ENCODE measurements around the gene OR4E2. TPM values are rescaled to one million over a fixed set of nuclear protein-coding genes. Genes with fewer than 3 reads are reported as not detected.
"Not testable (repeated sequence)": the region's sequence is repeated elsewhere in the genome, so short reads cannot be mapped to it uniquely, and the experiment has no call there.

The OR4E2 gene, protein sequence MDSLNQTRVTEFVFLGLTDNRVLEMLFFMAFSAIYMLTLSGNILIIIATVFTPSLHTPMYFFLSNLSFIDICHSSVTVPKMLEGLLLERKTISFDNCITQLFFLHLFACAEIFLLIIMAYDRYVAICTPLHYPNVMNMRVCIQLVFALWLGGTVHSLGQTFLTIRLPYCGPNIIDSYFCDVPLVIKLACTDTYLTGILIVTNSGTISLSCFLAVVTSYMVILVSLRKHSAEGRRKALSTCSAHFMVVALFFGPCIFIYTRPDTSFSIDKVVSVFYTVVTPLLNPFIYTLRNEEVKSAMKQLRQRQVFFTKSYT
- total RNA-seq = not detected

DNA sequence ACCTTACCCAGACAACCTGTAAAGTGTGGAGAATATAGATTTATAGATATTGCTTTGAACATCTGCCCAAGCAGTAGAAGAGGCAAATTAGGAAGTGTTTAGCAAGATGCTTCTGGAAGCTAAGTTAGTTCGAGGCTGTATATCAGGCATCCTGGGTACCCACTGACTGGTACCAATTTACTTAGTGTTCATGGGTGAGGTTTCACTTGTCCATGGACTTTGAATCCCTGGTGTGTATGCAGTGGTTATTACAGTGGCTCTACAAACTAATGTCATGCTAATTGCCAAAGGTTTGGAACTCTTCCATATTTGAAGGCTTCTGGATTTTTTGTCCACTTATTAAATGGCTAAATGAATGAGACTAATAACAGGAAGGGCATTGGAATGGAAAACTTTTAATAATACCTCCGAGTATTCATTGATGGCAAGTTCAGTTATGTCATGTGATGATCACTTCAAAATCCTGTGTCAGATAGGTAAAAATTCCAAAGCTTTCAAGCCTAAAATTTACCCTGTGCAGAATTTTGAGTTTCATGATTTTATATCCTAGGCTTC is at the start of gene OR4E2:
TSS of gene OR4E2 (plus strand) at position 505 of the 555 bp plus-strand sequence. CDS start 11,248 bp downstream, outside the sequence.
- DNase-seq (no peak), ATAC-seq (replicated peaks in 1 of 2) (no peak)
- no peak within 1 kb of the TSS for H3K27ac Mint-ChIP-seq
- peaks cover 40% of the 10 kb centered on the region for H3K27me3 Mint-ChIP-seq (ENCODE audit: low read depth)
- H3K4me1 Mint-ChIP-seq (ENCODE audit: low read depth) = no peaks in the 10 kb centered on the region
- no peaks in the 10 kb centered on the region for H3K9me3 Mint-ChIP-seq
- H3K36me3 Mint-ChIP-seq (ENCODE audit: insufficient read depth in 2 of 2) = no peaks in the 10 kb centered on the region
- H3K4me3 Mint-ChIP-seq = no peak within 1 kb of the TSS

DNA sequence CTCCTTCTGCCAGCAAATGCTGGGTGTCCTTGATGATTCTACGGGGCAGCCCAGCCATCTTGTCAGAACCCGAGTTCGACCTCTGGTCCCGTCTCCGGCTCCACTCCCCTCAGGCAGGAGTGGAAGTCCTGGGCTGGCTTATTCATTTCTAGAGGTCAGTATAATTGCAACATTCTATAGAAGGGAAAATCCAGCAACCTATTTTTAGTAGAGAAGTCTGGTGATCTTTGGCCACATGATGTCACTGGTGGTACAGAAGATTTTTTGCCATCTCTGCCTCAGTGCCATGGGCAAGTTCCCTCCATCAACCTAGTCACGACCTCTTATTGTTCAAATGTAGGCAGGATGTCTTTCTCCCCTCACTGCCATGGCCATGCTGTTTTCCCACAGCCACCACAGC is 41.3 kb upstream of the OR4E2 start:
- H3K27me3 Mint-ChIP-seq (ENCODE audit: low read depth) = peaks cover 9% of the 10 kb centered on the region
- no peaks in the 10 kb centered on the region for H3K9me3 Mint-ChIP-seq
- no peak for ATAC-seq (replicated peaks in 1 of 2)
- DNase-seq = no peak
- H3K4me1 Mint-ChIP-seq (ENCODE audit: low read depth) = no peaks in the 10 kb centered on the region
- H3K36me3 Mint-ChIP-seq (ENCODE audit: insufficient read depth in 2 of 2) = no peaks in the 10 kb centered on the region
- H3K27ac Mint-ChIP-seq = no peak overlapping the region
- H3K4me3 Mint-ChIP-seq = no peak overlapping the region

DNA sequence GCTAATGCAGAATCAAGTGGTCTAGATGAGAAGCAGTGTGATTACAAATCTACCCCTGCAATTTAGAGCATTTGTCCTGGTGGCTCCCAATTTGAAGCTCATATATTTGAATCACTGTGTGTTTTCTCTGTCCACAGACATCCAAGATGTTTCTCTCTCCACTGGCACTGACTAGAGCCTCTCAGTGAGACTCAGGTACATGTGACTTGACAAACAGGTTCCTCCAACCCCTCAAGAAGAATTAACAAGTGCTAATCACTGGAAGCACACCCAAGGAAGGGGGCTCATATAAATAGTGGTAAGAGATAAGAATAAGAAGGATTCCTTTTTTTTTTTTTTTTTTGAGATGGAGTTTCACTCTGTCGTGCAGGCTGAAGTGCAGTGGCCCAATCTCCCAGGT is 39.4 kb upstream of the OR4E2 start:
- H3K4me3 Mint-ChIP-seq = no peak overlapping the region
- H3K27ac Mint-ChIP-seq = no peak overlapping the region
- no peaks in the 10 kb centered on the region for H3K36me3 Mint-ChIP-seq (ENCODE audit: insufficient read depth in 2 of 2)
- no peaks in the 10 kb centered on the region for H3K4me1 Mint-ChIP-seq (ENCODE audit: low read depth)
- H3K27me3 Mint-ChIP-seq (ENCODE audit: low read depth) = peaks cover 8% of the 10 kb centered on the region
- ATAC-seq (replicated peaks in 1 of 2) (no peak), DNase-seq (no peak)
- no peaks in the 10 kb centered on the region for H3K9me3 Mint-ChIP-seq

DNA sequence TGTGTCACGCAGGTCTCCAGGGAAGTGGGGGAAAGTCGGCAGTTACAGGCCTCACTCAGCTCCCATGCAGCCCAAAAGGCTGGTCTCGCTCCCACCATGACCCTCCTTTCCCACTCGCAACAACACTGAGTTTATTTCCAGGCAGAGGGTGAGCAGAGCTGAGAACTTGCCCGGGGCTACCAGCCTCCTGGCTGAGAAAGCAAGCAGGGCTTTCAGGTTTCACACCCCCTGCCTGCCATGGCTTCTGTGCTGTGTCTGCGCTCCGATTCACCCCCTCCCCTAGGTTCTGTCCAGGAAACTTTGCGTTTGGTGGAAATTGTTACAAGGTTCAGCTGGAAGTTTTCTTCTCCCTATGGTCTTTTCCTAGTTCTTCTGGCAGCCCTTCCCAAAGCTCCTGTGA is 36.0 kb upstream of the OR4E2 start:
- no peak overlapping the region for H3K27ac Mint-ChIP-seq
- no peaks in the 10 kb centered on the region for H3K9me3 Mint-ChIP-seq
- no peaks in the 10 kb centered on the region for H3K36me3 Mint-ChIP-seq (ENCODE audit: insufficient read depth in 2 of 2)
- DNase-seq = no peak
- H3K27me3 Mint-ChIP-seq (ENCODE audit: low read depth) = peaks cover 8% of the 10 kb centered on the region
- no peak overlapping the region for H3K4me3 Mint-ChIP-seq
- no peak for ATAC-seq (replicated peaks in 1 of 2)
- H3K4me1 Mint-ChIP-seq (ENCODE audit: low read depth) = no peaks in the 10 kb centered on the region

DNA sequence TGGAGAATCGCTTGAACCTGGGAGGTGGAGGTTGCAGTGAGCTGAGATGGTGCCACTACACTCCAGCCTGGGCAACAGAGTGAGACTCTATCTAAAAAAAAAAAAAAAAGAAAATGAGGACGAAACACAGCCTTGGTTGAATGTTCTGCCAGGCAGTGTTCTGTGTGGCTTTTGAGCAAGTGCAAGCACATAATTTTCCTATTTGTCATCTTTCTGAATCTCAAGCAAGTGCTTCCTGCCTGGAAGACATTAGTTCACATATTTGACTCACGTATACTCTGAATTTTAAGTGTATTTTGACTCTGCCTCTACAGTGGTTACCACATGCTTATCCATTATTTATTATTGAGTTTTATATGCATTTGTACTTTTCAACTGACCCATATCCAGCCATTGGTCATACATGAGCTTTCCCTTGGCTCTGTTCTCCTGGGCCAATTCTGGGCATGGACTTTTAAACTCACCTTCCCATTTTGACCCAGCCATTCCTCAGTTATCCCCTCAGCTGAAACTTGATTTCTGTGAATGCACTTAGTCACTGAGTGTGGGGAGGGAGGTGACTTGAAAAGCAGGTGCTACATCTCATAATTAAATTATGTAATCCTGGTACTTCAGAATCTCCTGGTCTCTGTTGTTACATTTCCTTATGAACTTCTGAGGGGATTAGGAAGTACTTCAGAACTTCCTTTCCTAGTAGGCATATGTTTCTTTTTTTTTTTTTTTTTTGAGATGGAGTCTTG is 27.0 kb upstream of the OR4E2 start:
- Mint-ChIP-seq H3K4me1 (ENCODE audit: low read depth) (no peaks in the 10 kb centered on the region), H3K9me3 (peaks cover 0 to 2% of the 10 kb centered on the region in 2 donors), H3K27me3 (ENCODE audit: low read depth) (peaks cover 13% of the 10 kb centered on the region), H3K4me3 (no peak overlapping the region), H3K27ac (no peak overlapping the region), H3K36me3 (ENCODE audit: insufficient read depth in 2 of 2) (no peaks in the 10 kb centered on the region)
- ATAC-seq (replicated peaks in 1 of 2) = no peak
- DNase-seq = no peak

DNA sequence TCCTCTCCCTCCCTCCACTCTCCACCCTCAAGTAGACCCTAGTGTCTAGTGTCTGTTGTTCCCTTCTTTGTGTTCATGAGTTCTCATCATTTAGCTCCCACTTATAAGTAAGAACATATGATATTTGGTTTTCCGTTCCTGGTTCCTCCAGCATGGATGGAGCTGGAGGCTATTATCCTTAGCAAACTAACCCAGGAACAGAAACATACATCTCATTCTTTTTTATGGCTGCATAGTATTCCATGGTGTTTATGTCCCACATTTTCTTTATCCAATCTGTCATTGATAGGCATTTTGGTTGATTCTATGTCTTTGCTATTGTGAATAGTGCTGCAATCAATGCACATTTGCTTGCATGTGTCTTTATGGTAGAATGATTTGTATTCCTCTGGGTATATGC is 23.1 kb upstream of the OR4E2 start:
- H3K36me3 Mint-ChIP-seq (ENCODE audit: insufficient read depth in 2 of 2); ATAC-seq (replicated peaks in 1 of 2); H3K27ac Mint-ChIP-seq; DNase-seq; H3K4me3 Mint-ChIP-seq; H3K4me1 Mint-ChIP-seq (ENCODE audit: low read depth); H3K9me3 Mint-ChIP-seq: not testable (repeated sequence)
- peaks cover 20% of the 10 kb centered on the region for H3K27me3 Mint-ChIP-seq (ENCODE audit: low read depth)

DNA sequence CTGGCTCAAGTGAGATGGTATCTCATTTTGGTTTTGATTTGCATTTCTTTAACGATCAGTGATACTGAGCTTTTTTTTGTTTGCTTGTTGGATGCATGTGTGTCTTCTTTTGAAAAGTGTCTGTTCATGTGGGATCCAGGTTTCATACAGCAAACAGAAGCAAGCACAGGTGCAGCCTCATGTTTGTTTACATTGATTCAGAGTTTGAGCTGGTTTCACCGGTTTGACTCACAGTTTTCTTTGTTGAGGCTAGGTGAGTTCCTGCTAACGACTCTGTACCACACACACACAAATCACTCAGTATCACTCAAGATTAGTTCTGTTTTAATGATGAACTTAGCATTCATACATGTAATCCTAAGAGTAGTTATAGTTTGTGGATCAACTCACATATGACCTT is 22.6 kb upstream of the OR4E2 start:
- DNase-seq (no peak), ATAC-seq (replicated peaks in 1 of 2) (peak; percentile 15 to 39)
- H3K27ac Mint-ChIP-seq = no peak overlapping the region
- peaks cover 15% of the 10 kb centered on the region for H3K27me3 Mint-ChIP-seq (ENCODE audit: low read depth)
- H3K4me1 Mint-ChIP-seq (ENCODE audit: low read depth) = no peaks in the 10 kb centered on the region
- H3K9me3 Mint-ChIP-seq = peaks cover 0 to 2% of the 10 kb centered on the region in 2 donors
- H3K4me3 Mint-ChIP-seq = no peak overlapping the region
- H3K36me3 Mint-ChIP-seq (ENCODE audit: insufficient read depth in 2 of 2) = no peaks in the 10 kb centered on the region

DNA sequence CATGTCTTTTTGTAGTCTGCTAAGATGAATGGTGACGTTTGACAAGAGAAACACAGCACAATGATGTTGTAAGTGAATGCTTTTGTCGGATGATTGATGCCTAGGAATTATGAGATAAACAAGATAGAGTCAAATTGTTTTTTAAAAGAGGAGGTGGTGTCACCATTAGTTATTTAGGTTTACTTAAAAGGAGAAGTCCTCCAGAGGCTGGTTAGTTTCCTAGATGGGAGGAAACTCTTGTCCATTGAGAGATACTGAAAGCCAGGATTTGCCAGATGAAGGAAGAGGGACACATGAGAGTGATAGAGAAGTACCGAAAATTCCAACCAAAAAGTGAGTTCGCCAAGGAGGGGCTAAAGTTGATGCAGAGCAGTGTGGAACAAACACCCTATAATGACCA is 18.8 kb upstream of the OR4E2 start, which contains the start of gene OR10G2:
TSS of gene OR10G2 (minus strand) at position 101 of the 400 bp plus-strand sequence. CDS start at position 3, 98 bp downstream.
- Mint-ChIP-seq H3K9me3 (peaks cover 0 to 2% of the 10 kb centered on the region in 2 donors), H3K27ac (no peak within 1 kb of the TSS), H3K27me3 (ENCODE audit: low read depth) (peaks cover 15% of the 10 kb centered on the region), H3K36me3 (ENCODE audit: insufficient read depth in 2 of 2) (no peaks in the 10 kb centered on the region), H3K4me1 (ENCODE audit: low read depth) (no peaks in the 10 kb centered on the region), H3K4me3 (no peak within 1 kb of the TSS)
- ATAC-seq (replicated peaks in 1 of 2) (no peak), DNase-seq (no peak)

DNA sequence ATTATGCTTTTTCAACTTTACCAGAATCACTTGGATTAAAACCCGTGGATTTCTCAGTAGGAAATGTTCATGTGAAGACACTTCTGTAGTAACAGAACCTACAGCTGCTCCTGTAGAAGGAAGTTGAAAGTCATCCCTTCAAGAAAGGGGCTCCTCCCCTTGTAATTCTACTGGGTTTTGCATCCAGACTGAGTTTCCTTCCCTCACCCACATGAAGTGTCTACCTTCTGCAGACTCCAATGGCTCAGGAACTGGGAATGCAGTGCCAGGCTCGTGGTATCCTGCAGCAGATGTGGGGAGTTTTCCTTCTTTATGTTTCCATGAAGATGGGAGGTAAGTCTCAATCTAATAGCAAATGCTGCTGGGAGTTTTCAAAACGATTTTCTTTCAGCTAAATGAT is 11.0 kb upstream of the OR4E2 start:
- ATAC-seq (replicated peaks in 1 of 2) (no peak), DNase-seq (no peak)
- Mint-ChIP-seq H3K4me1 (ENCODE audit: low read depth) (peaks cover 6% of the 10 kb centered on the region), H3K9me3 (no peaks in the 10 kb centered on the region), H3K27ac (no peak overlapping the region), H3K4me3 (peak overlapping the region; percentile 16 to 48), H3K27me3 (ENCODE audit: low read depth) (peaks cover 6% of the 10 kb centered on the region), H3K36me3 (ENCODE audit: insufficient read depth in 2 of 2) (no peaks in the 10 kb centered on the region)

DNA sequence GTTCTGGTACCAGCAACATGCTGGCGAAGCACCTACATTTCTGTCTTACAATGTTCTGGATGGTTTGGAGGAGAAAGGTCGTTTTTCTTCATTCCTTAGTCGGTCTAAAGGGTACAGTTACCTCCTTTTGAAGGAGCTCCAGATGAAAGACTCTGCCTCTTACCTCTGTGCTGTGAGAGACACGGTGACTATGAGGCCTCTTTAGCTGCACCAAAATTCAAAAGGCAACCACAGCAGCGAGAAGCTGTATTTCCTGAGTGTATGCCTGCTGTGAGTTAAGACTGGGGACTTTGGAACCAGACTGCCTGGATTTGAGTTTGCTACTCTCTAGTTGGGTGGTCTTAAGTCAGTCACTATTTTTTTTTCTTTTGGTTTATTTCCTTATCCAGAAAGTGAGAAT is 10.2 kb upstream of the OR4E2 start:
- H3K4me1 Mint-ChIP-seq (ENCODE audit: low read depth) = peaks cover 6% of the 10 kb centered on the region
- H3K27me3 Mint-ChIP-seq (ENCODE audit: low read depth) = peaks cover 6% of the 10 kb centered on the region
- peak overlapping the region in 1 of 2 donors; percentile 34 for H3K4me3 Mint-ChIP-seq
- H3K9me3 Mint-ChIP-seq = no peaks in the 10 kb centered on the region
- no peak overlapping the region for H3K27ac Mint-ChIP-seq
- no peaks in the 10 kb centered on the region for H3K36me3 Mint-ChIP-seq (ENCODE audit: insufficient read depth in 2 of 2)
- ATAC-seq (replicated peaks in 1 of 2) = no peak
- DNase-seq = no peak

DNA sequence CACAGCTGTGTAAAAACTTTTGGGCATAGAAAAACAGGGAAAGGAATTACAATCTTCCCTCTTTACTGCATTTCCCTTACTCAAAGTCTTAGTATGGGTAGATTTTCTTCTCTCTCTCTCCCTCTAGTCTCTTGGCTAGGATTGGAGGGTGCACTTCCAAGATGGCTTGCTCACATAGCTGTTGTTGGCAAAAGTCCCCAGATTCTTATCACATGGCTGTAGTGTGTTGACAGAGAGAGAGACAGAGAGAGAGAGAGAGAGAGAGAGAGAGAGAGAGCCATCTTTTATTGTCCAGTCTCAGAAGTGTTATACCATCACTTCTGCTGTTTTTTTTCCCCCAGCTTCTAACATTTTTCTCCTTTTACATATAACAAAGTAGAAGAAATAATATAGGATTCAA is 6.3 kb upstream of the OR4E2 start:
- H3K27ac Mint-ChIP-seq = no peak overlapping the region
- DNase-seq (no peak), ATAC-seq (replicated peaks in 1 of 2) (no peak)
- H3K9me3 Mint-ChIP-seq = no peaks in the 10 kb centered on the region
- no peaks in the 10 kb centered on the region for H3K4me1 Mint-ChIP-seq (ENCODE audit: low read depth)
- peaks cover 30% of the 10 kb centered on the region for H3K27me3 Mint-ChIP-seq (ENCODE audit: low read depth)
- no peaks in the 10 kb centered on the region for H3K36me3 Mint-ChIP-seq (ENCODE audit: insufficient read depth in 2 of 2)
- H3K4me3 Mint-ChIP-seq = no peak overlapping the region

DNA sequence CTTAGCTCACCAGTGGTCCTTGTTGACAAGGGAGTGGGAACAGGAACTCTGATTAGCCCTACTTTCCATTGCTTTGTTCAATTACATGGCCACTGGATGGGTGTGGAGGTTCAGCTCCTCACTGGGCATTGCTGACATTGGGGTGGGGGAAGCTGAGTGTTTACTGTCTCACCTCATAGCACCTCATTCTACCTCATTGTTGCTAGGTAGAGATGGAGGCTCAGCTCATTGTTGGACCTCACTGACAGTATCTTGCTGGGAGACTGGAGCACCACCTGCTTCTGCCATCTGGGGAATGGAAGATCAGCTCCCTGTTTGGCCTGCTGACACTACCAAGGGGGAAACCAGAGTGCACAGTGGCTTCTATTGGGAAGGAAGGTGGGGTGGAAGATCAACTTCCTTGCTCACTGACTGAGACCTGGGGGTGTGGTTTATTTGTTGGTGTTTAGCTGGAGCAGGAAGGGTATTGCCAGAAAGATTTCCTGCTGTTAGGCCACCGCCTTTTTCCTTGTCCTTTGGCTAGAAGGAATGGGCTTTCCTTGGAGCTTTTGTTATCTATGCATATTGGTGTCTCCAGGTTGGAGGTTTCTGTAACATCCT is 1.3 kb upstream of the OR4E2 start:
- Mint-ChIP-seq H3K4me1 (ENCODE audit: low read depth) (no peaks in the 10 kb centered on the region), H3K27ac (no peak overlapping the region), H3K9me3 (no peaks in the 10 kb centered on the region), H3K36me3 (ENCODE audit: insufficient read depth in 2 of 2) (no peaks in the 10 kb centered on the region), H3K27me3 (ENCODE audit: low read depth) (peaks cover 40% of the 10 kb centered on the region), H3K4me3 (no peak overlapping the region)
- DNase-seq (no peak), ATAC-seq (replicated peaks in 1 of 2) (no peak)

DNA sequence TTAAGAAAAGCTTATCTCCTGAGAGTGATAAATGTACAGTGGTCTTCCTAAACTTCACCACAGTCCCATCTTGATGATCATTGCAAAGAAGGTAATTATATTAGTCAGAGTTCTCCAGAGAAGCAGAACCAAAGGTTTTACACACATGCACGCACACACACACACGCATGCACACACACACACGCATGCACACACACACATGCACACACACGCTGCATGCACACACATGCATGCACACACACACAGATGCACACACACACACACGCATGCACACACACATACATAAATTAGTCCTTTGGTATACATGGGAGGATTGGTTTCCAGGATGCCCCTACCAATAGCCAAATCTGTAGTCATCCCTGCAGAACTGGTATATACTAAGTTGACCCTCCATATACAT is 580 bp downstream of the OR4E2 start:
- no peaks in the 10 kb centered on the region for H3K36me3 Mint-ChIP-seq (ENCODE audit: insufficient read depth in 2 of 2)
- ATAC-seq (replicated peaks in 1 of 2) (no peak), DNase-seq (no peak)
- no peak overlapping the region for H3K4me3 Mint-ChIP-seq
- H3K27ac Mint-ChIP-seq = no peak overlapping the region
- H3K4me1 Mint-ChIP-seq (ENCODE audit: low read depth) = no peaks in the 10 kb centered on the region
- no peaks in the 10 kb centered on the region for H3K9me3 Mint-ChIP-seq
- peaks cover 43% of the 10 kb centered on the region for H3K27me3 Mint-ChIP-seq (ENCODE audit: low read depth)
